ENCODE results near the gene CLIC6. TPM values are rescaled to one million over a fixed set of nuclear protein-coding genes. Genes with fewer than 3 reads are reported as not detected.

Gene CLIC6
- total and polyA plus RNA-seq, 2 experiments from 2014 or later = 1.1 to 1.5 TPM

GRCh38 chr21:34679051-34679450 lies 10.3 kb downstream of the CLIC6 start:
- no peak overlapping the region for H2AFZ ChIP-seq
- ATAC-seq = no peak
- H3K4me1 ChIP-seq (ENCODE audit: insufficient read depth) = peaks cover 14% of the 10 kb centered on the region; the same call in 1 of the 2 replicates
- Mint-ChIP-seq H3K27me3 (ENCODE audit: insufficient read depth, low read depth, poor library complexity) (peaks cover 6% of the 10 kb centered on the region), H3K4me1 (peaks cover 10% of the 10 kb centered on the region; the same call in 2 of the 3 replicates), H3K36me3 (ENCODE audit: low read depth) (peaks cover 10% of the 10 kb centered on the region; the same call in 2 of the 3 replicates), H3K4me3 (no peak overlapping the region), H3K27ac (no peak overlapping the region), H3K9me3 (peaks cover 32% of the 10 kb centered on the region)
- TF ChIP-seq STAT1 (IDR thresholded peaks at IDR 0.05; ENCODE audit: unreplicated experiment) = no peak
- TF ChIP-seq, protein P1, sequence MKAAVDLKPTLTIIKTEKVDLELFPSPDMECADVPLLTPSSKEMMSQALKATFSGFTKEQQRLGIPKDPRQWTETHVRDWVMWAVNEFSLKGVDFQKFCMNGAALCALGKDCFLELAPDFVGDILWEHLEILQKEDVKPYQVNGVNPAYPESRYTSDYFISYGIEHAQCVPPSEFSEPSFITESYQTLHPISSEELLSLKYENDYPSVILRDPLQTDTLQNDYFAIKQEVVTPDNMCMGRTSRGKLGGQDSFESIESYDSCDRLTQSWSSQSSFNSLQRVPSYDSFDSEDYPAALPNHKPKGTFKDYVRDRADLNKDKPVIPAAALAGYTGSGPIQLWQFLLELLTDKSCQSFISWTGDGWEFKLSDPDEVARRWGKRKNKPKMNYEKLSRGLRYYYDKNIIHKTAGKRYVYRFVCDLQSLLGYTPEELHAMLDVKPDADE (IDR thresholded peaks at IDR 0.05) = no peak
- TF ChIP-seq ZNF462 (CRISPR knock-in tag; IDR thresholded peaks at IDR 0.05) = no peak
- TF ChIP-seq NANOG (IDR thresholded peaks at IDR 0.05; ENCODE audit: borderline replicate concordance) = no peak
- no peak for TF ChIP-seq ZNF331 (CRISPR knock-in tag; IDR thresholded peaks at IDR 0.05; ENCODE audit: low read depth)
- TF ChIP-seq ZNF114 (CRISPR knock-in tag; IDR thresholded peaks at IDR 0.05) = no peak
- no peaks in the 10 kb centered on the region for H3K27me3 ChIP-seq (ENCODE audit: insufficient read depth)
- H3F3A ChIP-seq (replicated peaks; ENCODE audit: low read depth) = no peaks in the 10 kb centered on the region
- H3K4me3 ChIP-seq = no peak overlapping the region
- H3K79me2 ChIP-seq (replicated peaks; ENCODE audit: insufficient read depth) = no peaks in the 10 kb centered on the region
- no peak overlapping the region for H3K4me2 ChIP-seq
- H3K9me2 ChIP-seq (ENCODE audit: insufficient read depth) = no peaks in the 10 kb centered on the region; the same call in 1 of the 2 replicates
- no peak overlapping the region for H3K27ac ChIP-seq (ENCODE audit: low read depth)
- H4K20me1 ChIP-seq (replicated peaks; ENCODE audit: insufficient read depth) = no peaks in the 10 kb centered on the region
- no peak for DNase-seq (ENCODE audit: low spot score)
- no peaks in the 10 kb centered on the region for H3K36me3 ChIP-seq (ENCODE audit: insufficient read depth)

All from GM23338 (cell line).